H1 (cell line): ENCODE results near the gene SCARB2. TPM values are rescaled to one million over a fixed set of nuclear protein-coding genes. Genes with fewer than 3 reads are reported as not detected.

Experiments used
- CTCF ChIA-PET: fragments of 300-600 bp; sonication (Branson Sonifier 250); formaldehyde crosslinking; loops from one replicate; lab custom pipeline; 2021; ENCODE audit not compliant: partially characterized antibody; lab: Charles Lee
- POLR2A ChIA-PET: fragments of 300-600 bp; sonication (Branson Sonifier 250); formaldehyde crosslinking; loops from one replicate; lab custom pipeline; 2021; ENCODE audit warnings: inconsistent platforms; ENCODE audit not compliant: partially characterized antibody; lab: Charles Lee
- DNase-seq, 2 experiments: peaks; one replicate each; pipeline versions ENCODE4 v3.0.0 to v3.0.0-alpha.2; 2010 to 2022; ENCODE audit warnings: low spot score in 2 of 2, low read depth in 1 of 2, mixed read lengths in 1 of 2
- FAIRE-seq: peaks from 2 replicates; lab custom pipeline; 2011; peaks lifted over from hg19 to GRCh38; lab: Jason Lieb, UNC
- H2AFZ ChIP-seq: 2 replicates; pipeline ENCODE4 v1.8.1; 2012; ENCODE audit warnings: low read length, inconsistent platforms
- H2AK5ac ChIP-seq: 2 replicates; pipeline ENCODE4 v1.6.1; 2013; ENCODE audit warnings: low read depth, low read length
- H2BK120ac ChIP-seq: replicated peaks from 2 replicates; pipeline ENCODE3; 2013; ENCODE audit warnings: low read depth, low read length, inconsistent platforms
- H2BK12ac ChIP-seq: 2 replicates; pipeline ENCODE4 v1.6.1; 2013; ENCODE audit warnings: low read depth, low read length
- H2BK15ac ChIP-seq: 2 replicates; pipeline ENCODE4 v1.6.1; 2013; ENCODE audit warnings: low read length
- H2BK20ac ChIP-seq: 2 replicates; pipeline ENCODE4 v1.6.1; 2013; ENCODE audit warnings: low read length
- H2BK5ac ChIP-seq: 2 replicates; pipeline ENCODE4 v1.6.1; 2013; ENCODE audit warnings: low read depth, low read length
- H3K14ac ChIP-seq: 2 replicates; pipeline ENCODE4 v1.6.1; 2013; ENCODE audit warnings: inconsistent platforms; ENCODE audit not compliant: insufficient read length
- H3K18ac ChIP-seq: 2 replicates; pipeline ENCODE4 v1.6.1; 2013; ENCODE audit warnings: low read length; ENCODE audit errors: extremely low read depth
- H3K23ac ChIP-seq: 2 replicates; pipeline ENCODE4 v1.6.1; 2013; ENCODE audit warnings: inconsistent platforms; ENCODE audit not compliant: insufficient read length
- H3K23me2 ChIP-seq: 2 replicates; pipeline ENCODE4 v1.6.1; 2013; ENCODE audit warnings: low read depth, low read length
- H3K27ac ChIP-seq: 2 replicates; pipeline ENCODE4 v1.6.1; 2011; ENCODE audit warnings: low read depth, low read length, inconsistent platforms
- H3K27me3 ChIP-seq, 4 experiments: replicated peaks in 1 of 4; 1 replicate in 1 of 4; 2 replicates in 3 of 4; pipeline versions ENCODE4 v1.6.1 to v1.8.1; 2011 to 2013; ENCODE audit warnings: low read length in 3 of 4, mild to moderate bottlenecking in 3 of 4, inconsistent platforms in 2 of 4, mixed read lengths in 2 of 4, moderate library complexity in 1 of 4; ENCODE audit not compliant: control insufficient read depth in 3 of 4, insufficient read depth in 3 of 4; ENCODE audit errors: extremely low read depth in 1 of 4
- H3K36me3 ChIP-seq, 4 experiments: 2 replicates each; pipeline versions ENCODE4 v1.6.1 to v1.8.1; 2011 to 2013; ENCODE audit warnings: mild to moderate bottlenecking in 4 of 4, low read length in 3 of 4, moderate library complexity in 2 of 4, control low read depth in 1 of 4, inconsistent platforms in 1 of 4; ENCODE audit not compliant: insufficient read depth in 4 of 4, control insufficient read depth in 2 of 4
- H3K4ac ChIP-seq: replicated peaks from 2 replicates; pipeline ENCODE3; 2013; ENCODE audit warnings: low read length, low read depth, mixed read lengths, inconsistent platforms; ENCODE audit not compliant: insufficient read length
- H3K4me1 ChIP-seq, 4 experiments: replicated peaks in 1 of 4; 1 replicate in 1 of 4; 2 replicates in 3 of 4; pipeline versions ENCODE4 v1.6.1 to v1.8.1; 2011 to 2013; ENCODE audit warnings: low read length in 3 of 4, inconsistent platforms in 2 of 4, mixed read lengths in 1 of 4; ENCODE audit not compliant: insufficient read depth in 4 of 4, control insufficient read depth in 3 of 4
- H3K4me2 ChIP-seq, 2 experiments: 2 replicates each; pipeline versions ENCODE4 v1.6.1 to v1.8.1; 2011 to 2013; ENCODE audit warnings: low read depth in 2 of 2, low read length in 2 of 2, control low read depth in 1 of 2, inconsistent platforms in 1 of 2, mild to moderate bottlenecking in 1 of 2; ENCODE audit not compliant: insufficient read depth in 1 of 2
- H3K4me3 ChIP-seq, 4 experiments: fragments of 200-600, 300-600 bp in 1 of 4; sonication (generic), shearing (Covaris generic), sonication (Bioruptor Twin) in 1 of 4; 2 replicates each; pipeline versions ENCODE4 v1.5.1 to v1.8.1; 2011 to 2016; ENCODE audit warnings: low read length in 4 of 4, low read depth in 3 of 4, control low read depth in 2 of 4, inconsistent platforms in 2 of 4, mild to moderate bottlenecking in 2 of 4, mixed read lengths in 1 of 4, moderate library complexity in 1 of 4; ENCODE audit not compliant: insufficient read depth in 2 of 4; ENCODE audit errors: extremely low read depth in 1 of 4
- H3K56ac ChIP-seq: replicated peaks from 2 replicates; pipeline ENCODE3; 2013; ENCODE audit warnings: low read depth, mild to moderate bottlenecking, mixed read lengths, low read length, inconsistent platforms; ENCODE audit not compliant: insufficient read length
- H3K79me1 ChIP-seq: 2 replicates; pipeline ENCODE4 v1.6.1; 2013; ENCODE audit warnings: low read depth, low read length, control low read depth
- H3K79me2 ChIP-seq, 2 experiments: 2 replicates each; pipeline versions ENCODE4 v1.6.1 to v1.8.1; 2012 to 2013; ENCODE audit warnings: low read length in 2 of 2, mild to moderate bottlenecking in 2 of 2, inconsistent platforms in 1 of 2; ENCODE audit not compliant: insufficient read depth in 2 of 2, control insufficient read depth in 1 of 2
- H3K9ac ChIP-seq, 4 experiments: replicated peaks in 1 of 4; 1 replicate in 1 of 4; 2 replicates in 3 of 4; pipeline versions ENCODE4 v1.6.1 to v1.8.1; 2011 to 2013; ENCODE audit warnings: low read depth in 3 of 4, low read length in 3 of 4, control low read depth in 2 of 4, mild to moderate bottlenecking in 2 of 4, moderate library complexity in 2 of 4, inconsistent platforms in 1 of 4; ENCODE audit errors: extremely low read depth in 1 of 4
- H3K9me3 ChIP-seq, 2 experiments: 2 replicates each; pipeline versions ENCODE4 v1.6.1 to v1.8.1; 2012 to 2013; ENCODE audit warnings: mild to moderate bottlenecking in 2 of 2, moderate library complexity in 2 of 2, control low read depth in 1 of 2, inconsistent platforms in 1 of 2, low read depth in 1 of 2, low read length in 1 of 2, mixed read lengths in 1 of 2; ENCODE audit not compliant: insufficient read depth in 2 of 2
- H4K20me1 ChIP-seq, 2 experiments: replicated peaks in 1 of 2; 2 replicates each; pipeline versions ENCODE3 to v1.8.1; 2011 to 2013; ENCODE audit warnings: inconsistent platforms in 2 of 2, low read length in 2 of 2, mild to moderate bottlenecking in 1 of 2; ENCODE audit not compliant: insufficient read depth in 2 of 2, control insufficient read depth in 1 of 2
- H4K5ac ChIP-seq: 2 replicates; pipeline ENCODE4 v1.6.1; 2013; ENCODE audit warnings: low read length, low read depth, mixed read lengths, inconsistent platforms; ENCODE audit not compliant: insufficient read length
- H4K8ac ChIP-seq: 2 replicates; pipeline ENCODE4 v1.8.0; 2013; ENCODE audit warnings: mild to moderate bottlenecking, moderate library complexity, low read length, inconsistent platforms; ENCODE audit not compliant: insufficient read depth; ENCODE audit errors: extremely low read depth
- H4K91ac ChIP-seq: replicated peaks from 2 replicates; pipeline ENCODE3; 2013; ENCODE audit warnings: low read length, mixed read lengths, inconsistent platforms; ENCODE audit not compliant: insufficient read length
- BACH1 ChIP-seq: IDR thresholded peaks from 2 replicates; pipeline ENCODE4 v1.6.1; 2012; ENCODE audit warnings: low read length, improper control_type of control experiment
- BCL11A ChIP-seq, 2 experiments: IDR thresholded peaks; one replicate each; pipeline ENCODE4 v1.6.1; 2011; ENCODE audit warnings: low read depth in 2 of 2, low read length in 2 of 2, mild to moderate bottlenecking in 2 of 2
- CREB1 ChIP-seq: IDR thresholded peaks from 2 replicates; pipeline ENCODE4 v1.6.1; 2012; ENCODE audit warnings: inconsistent platforms
- EP300 ChIP-seq, 2 experiments: IDR thresholded peaks; 1 replicate in 1 of 2; 2 replicates in 1 of 2; pipeline ENCODE4 v1.6.1; 2011 to 2012; ENCODE audit warnings: low read depth in 2 of 2, low read length in 2 of 2, mild to moderate bottlenecking in 2 of 2, borderline replicate concordance in 1 of 2, inconsistent platforms in 1 of 2, moderate library complexity in 1 of 2
- KDM1A ChIP-seq: fragments of 200-600, 300-600 bp; sonication (generic); IDR thresholded peaks from 2 replicates; pipeline ENCODE4 v1.7.1; 2016; ENCODE audit warnings: mild to moderate bottlenecking, low read length, borderline replicate concordance
- NRF1 ChIP-seq: IDR thresholded peaks from 2 replicates; pipeline ENCODE4 v1.6.1; 2011; ENCODE audit warnings: mild to moderate bottlenecking, low read depth, low read length, improper control_type of control experiment
- SIN3A ChIP-seq, 2 experiments: IDR thresholded peaks in 1 of 2; conservative IDR thresholded peaks in 1 of 2; 2 replicates each; pipeline ENCODE4 v1.6.1; 2011 to 2012; ENCODE audit warnings: low read length in 2 of 2, improper control_type of control experiment in 1 of 2, low read depth in 1 of 2, mild to moderate bottlenecking in 1 of 2
- SP1 ChIP-seq: IDR thresholded peaks from 2 replicates; pipeline ENCODE4 v1.6.1; 2011; ENCODE audit warnings: low read depth, low read length
- TCF12 ChIP-seq: IDR thresholded peaks from 2 replicates; pipeline ENCODE4 v1.6.1; 2011; ENCODE audit warnings: low read depth, mild to moderate bottlenecking, low read length
- WGBS, 2 experiments: shearing (Covaris generic) in 1 of 2; methylation state at CpG; one replicate each; pipeline versions ENCODE4 v1.1.6 to v1.1.7; 2013 to 2015; ENCODE audit warnings: low lambda C conversion rate in 2 of 2, mixed read lengths in 2 of 2, inconsistent platforms in 1 of 2, low coverage in 1 of 2, missing lambda C conversion rate in 1 of 2; ENCODE audit not compliant: insufficient replicate concordance in 2 of 2, insufficient coverage in 1 of 2, insufficient read length in 1 of 2; ENCODE audit errors: extremely low coverage in 1 of 2, missing lambda C conversion rate in 1 of 2; 5-methylcytosine and 5-hydroxymethylcytosine counted together
- polyA plus RNA-seq, 7 experiments: library from polyadenylated mRNA; depleted of rRNA in 3 of 7; stranded (reverse) in 5 of 7; unstranded in 2 of 7; fragments of >200 nt in 5 of 7; fragments of 200-250 nt in 2 of 7; gene quantifications; 1 replicate in 5 of 7; 2 replicates in 1 of 7; 4 replicates in 1 of 7; pipeline versions ENCODE4 v1.2.1 to v1.2.3, GENCODE V29; 2011 to 2013; ENCODE audit warnings: missing spikeins in 2 of 7, mixed read lengths in 2 of 7
- total RNA-seq: library from RNA; stranded (reverse); fragmentation: NEBNext Ultra II Directional; extraction: Animal tissue kit (Norgen Biotek cat#: 25700); gene quantifications from 2 replicates; pipeline ENCODE4 v1.2.1, GENCODE V29; 2021

The SCARB2 gene
- total and polyA plus RNA-seq, 2 of the 8 experiments (the other 6 are each of a cell fraction or from before 2014, with no cell fraction given): 18.5 to 35.7 TPM

DNA sequence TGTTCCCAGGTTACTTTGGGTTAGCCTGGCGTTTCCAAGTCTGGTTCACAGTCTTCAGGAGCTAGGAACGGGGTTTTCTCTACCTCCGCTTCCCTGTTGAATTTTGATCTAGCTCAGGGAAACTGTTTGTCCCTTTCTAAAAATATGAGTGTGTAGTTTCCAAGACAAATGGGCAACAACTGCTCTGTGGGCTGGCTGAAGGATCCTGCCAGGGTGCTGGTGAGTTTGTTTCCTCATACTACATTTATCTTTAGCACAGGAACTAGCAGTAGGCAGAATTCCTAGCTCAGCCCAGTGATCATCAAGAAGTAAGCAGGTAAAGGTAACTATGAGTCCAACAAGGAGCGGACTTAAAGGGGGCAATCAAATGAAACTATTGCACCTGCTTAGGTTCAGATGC, 24.6 kb upstream of the SCARB2 start:
- no peak overlapping the region for H2BK20ac ChIP-seq
- no peak overlapping the region for H4K91ac ChIP-seq
- no peak overlapping the region for H3K4me3 ChIP-seq
- WGBS, 2 experiments: 81% methylated on average over 4 of the region's 4 CpGs; no CpG with 5 or more reads in 1 of the 2 experiments
- CTCF ChIA-PET: interaction anchor here (1.1 to 1.8 kb wide), 2 partner anchors 68 to 140 kb away, joined by 3 to 6 read pairs; no protein-coding TSS in a partner anchor
- FAIRE-seq (no peak), DNase-seq (no peak)
- H2AFZ ChIP-seq: no peak overlapping the region
- POLR2A ChIA-PET: no interaction called here
- no peaks in the 10 kb centered on the region for H3K79me1 ChIP-seq
- H4K5ac ChIP-seq: no peak overlapping the region
- H2BK15ac ChIP-seq: no peak overlapping the region
- H3K4ac ChIP-seq: no peak overlapping the region
- H3K56ac ChIP-seq: no peak overlapping the region
- H2BK12ac ChIP-seq: no peak overlapping the region
- no peak overlapping the region for H3K4me2 ChIP-seq
- no peaks in the 10 kb centered on the region for H4K20me1 ChIP-seq
- no peaks in the 10 kb centered on the region for H3K36me3 ChIP-seq
- H3K23ac ChIP-seq: no peak overlapping the region
- H4K8ac ChIP-seq: no peak overlapping the region
- no peak overlapping the region for H3K18ac ChIP-seq
- H3K79me2 ChIP-seq: peaks cover 0 to 1% of the 10 kb centered on the region in 2 experiments; a peak in 1 of 4 replicates
- no peak for TF ChIP-seq BCL11A (IDR thresholded peaks at IDR 0.05; ENCODE audit: low read depth in 2 of 2, low read length in 2 of 2)
- no peak for TF ChIP-seq SP1
- TF ChIP-seq NRF1: no peak
- TF ChIP-seq TCF12: no peak
- TF ChIP-seq EP300 (IDR thresholded peaks at IDR 0.05; ENCODE audit: borderline replicate concordance in 1 of 2, low read depth in 2 of 2, low read length in 2 of 2): no peak
- TF ChIP-seq CREB1: no peak
- TF ChIP-seq BACH1: no peak
- TF ChIP-seq SIN3A (conservative IDR thresholded peaks at IDR 0.05 in 1 of 2, IDR thresholded peaks at IDR 0.05 in 1 of 2; ENCODE audit: low read depth in 1 of 2, low read length in 2 of 2): no peak
- TF ChIP-seq KDM1A: no peak
- H2AK5ac ChIP-seq: no peak overlapping the region
- no peak overlapping the region for H2BK5ac ChIP-seq
- H3K27ac ChIP-seq: no peak overlapping the region
- H3K9me3 ChIP-seq: peaks cover 3 to 6% of the 10 kb centered on the region in 2 experiments; a peak in 2 of 4 replicates
- no peak overlapping the region for H2BK120ac ChIP-seq
- H3K14ac ChIP-seq: no peak overlapping the region
- H3K27me3 ChIP-seq: no peaks in the 10 kb centered on the region
- H3K23me2 ChIP-seq: no peaks in the 10 kb centered on the region
- no peak overlapping the region for H3K9ac ChIP-seq
- H3K4me1 ChIP-seq: peaks cover 2 to 9% (median 4%) of the 10 kb centered on the region in 4 experiments; a peak in 6 of 7 replicates
